HG03354 (cell line): ENCODE measurements around the gene OR2A42.
"Not testable (repeated sequence)": the region's sequence is repeated elsewhere in the genome, so short reads cannot be mapped to it uniquely, and the experiment has no call there.

ENCODE experiments used
- ATAC-seq: cut with Tn5 transposase; IDR thresholded peaks from one replicate; pipeline ENCODE4 v1.9.1; 2021; ENCODE audit warnings: mild to moderate bottlenecking; ENCODE audit not compliant: unreplicated experiment, poor library complexity, severe bottlenecking

The OR2A42 gene

GRCh38 chr7:144239365-144239764, at the start of gene OR2A42:
Gene OR2A42, minus strand, starts transcription at chr7:144239605. Its CDS starts 6,762 bp downstream, at chr7:144232843.
- not testable (repeated sequence) for ATAC-seq

GRCh38 chr7:144287171-144287784, 47.9 kb upstream of the OR2A42 start:
- not testable (repeated sequence) for ATAC-seq

- ATAC-seq, result not testable (repeated sequence)
Measured at GRCh38 chr7:144283716-144284115, 44.3 kb upstream of the OR2A42 start.

GRCh38 chr7:144282490-144282889, 43.1 kb upstream of the OR2A42 start:
- not testable (repeated sequence) for ATAC-seq

DNA sequence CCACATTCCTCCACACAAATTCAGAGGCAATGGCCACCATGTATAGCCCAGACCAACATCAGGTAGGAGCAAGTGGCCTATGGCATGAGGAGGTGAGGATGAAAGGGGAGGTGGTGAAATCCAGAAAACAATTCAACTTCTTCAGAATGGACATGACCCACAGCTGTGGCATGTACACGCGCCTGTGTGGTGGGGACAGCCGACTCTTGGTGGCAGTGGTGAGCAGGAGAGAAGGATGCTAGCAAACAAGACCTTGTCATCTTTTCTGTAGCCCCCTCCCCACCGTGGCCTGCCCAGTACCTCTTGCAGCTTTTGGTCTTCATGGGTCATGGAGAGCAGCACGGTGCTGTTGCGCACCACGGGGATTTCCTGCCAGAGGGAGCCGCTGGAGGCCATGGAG, 42.6 kb upstream of the OR2A42 start:
- ATAC-seq, result not testable (repeated sequence)

GRCh38 chr7:144280010-144280409, 40.6 kb upstream of the OR2A42 start:
- peak; percentile 66 for ATAC-seq

DNA sequence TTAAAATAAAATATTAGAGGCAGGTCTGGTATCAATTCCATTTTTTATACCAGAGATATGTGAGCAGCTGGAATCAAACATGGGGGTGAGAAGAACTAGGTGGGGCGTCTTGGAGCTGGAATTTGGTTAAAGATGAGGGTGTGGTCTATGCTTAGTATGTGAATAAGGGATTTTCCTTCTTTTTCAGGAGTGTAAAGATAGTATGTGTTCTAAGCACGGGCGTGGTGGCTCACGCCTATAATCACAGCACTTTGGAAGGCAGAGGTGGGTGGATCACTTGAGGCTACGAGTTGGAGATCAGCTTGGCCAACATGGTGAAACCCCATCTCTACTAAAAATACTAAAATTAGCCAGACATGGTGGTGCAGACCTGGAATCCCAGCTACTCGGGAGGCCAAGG, 35.9 kb upstream of the OR2A42 start:
- not testable (repeated sequence) for ATAC-seq

DNA sequence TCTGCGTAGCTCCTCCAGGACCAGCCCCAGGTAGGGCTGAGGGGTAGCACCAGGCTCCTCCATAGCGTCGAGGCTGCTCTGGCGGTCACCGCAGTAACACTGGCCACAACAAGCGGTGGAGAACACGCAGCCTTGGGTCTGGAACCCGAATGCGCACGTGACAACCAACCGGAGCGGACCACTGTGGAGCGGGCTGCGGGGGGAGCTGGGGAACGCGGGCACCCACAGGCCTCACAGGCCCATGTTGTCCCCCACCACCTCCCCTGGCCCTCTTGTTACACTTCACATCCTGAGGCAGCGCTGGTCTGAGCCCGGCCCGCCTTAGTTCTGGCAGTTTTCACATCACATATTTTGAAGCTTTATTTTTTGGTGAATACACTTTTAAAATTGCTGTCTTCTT, 29.8 kb upstream of the OR2A42 start, which contains the start of gene CTAGE8:
CTAGE8 (minus strand) TSS at position 101 of the 400 bp plus-strand sequence; CDS start at position 63, 38 bp downstream.
- not testable (repeated sequence) for ATAC-seq

DNA sequence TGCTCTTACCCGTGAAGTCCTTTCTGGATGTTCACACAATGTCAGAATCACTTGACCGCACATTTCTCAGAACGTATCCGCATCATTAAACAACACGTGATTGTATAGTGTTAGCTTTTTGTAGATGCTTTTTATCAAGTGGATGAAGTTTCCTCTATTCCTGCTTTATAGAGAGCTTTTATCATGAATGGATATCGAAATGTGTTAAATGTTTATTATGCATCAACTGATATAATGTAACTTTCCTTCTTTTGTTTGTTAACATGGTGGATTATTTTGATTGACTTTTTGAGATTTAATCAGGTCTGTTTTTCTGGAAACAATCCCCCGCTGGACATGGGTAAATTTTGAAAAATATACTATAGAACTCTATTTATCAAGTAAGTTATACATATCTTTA, 25.3 kb upstream of the OR2A42 start, which contains the start of gene OR2A7:
OR2A7 (minus strand) TSS at position 101 of the 400 bp plus-strand sequence. CDS start 5,164 bp downstream, outside the sequence.
- not testable (repeated sequence) for ATAC-seq

DNA sequence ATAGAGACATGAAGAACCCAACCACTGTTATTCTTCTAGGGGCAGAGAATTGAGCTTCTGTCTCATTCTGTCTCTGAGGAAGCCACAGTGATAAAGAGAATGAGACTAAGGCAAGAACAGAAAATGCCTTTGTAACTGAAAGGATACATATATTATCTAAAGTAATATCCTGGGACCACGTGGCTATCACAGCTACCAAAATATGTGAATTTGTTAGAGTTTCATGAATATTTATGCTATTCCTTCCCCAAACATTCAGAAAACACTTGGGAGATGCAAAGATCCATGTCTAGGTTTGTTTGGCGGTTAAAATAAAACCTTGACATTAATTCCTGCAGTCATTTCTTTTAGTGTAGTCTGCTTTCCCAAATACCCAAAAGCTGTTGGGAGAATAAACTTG, 22.7 kb upstream of the OR2A42 start:
- not testable (repeated sequence) for ATAC-seq

DNA sequence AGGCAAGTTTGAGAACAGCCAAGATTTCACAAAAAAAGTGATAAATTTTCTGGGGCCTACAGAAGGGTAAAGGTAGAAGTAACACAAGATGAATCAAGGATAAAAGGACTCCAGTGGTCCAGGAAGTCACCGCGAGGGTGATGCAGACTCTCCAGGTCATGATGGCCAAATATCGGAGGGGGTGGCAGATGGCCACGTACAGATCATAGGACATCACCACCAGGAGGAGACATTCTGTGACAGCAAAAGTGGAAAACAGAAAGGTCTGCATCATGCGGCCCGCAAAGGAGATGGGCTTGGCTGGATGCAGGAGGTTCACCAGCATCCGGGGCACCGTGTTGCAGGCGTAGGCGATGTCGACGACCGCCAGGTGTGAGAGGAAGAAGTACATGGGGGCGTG, 19.7 kb upstream of the OR2A42 start:
- ATAC-seq, result not testable (repeated sequence)

- no peak for ATAC-seq
Measured at GRCh38 chr7:144256112-144256511, 16.7 kb upstream of the OR2A42 start.

- ATAC-seq, result no peak
Measured at GRCh38 chr7:144255471-144255897, 16.1 kb upstream of the OR2A42 start.

GRCh38 chr7:144252307-144252706, 12.9 kb upstream of the OR2A42 start:
- ATAC-seq, result not testable (repeated sequence)

DNA sequence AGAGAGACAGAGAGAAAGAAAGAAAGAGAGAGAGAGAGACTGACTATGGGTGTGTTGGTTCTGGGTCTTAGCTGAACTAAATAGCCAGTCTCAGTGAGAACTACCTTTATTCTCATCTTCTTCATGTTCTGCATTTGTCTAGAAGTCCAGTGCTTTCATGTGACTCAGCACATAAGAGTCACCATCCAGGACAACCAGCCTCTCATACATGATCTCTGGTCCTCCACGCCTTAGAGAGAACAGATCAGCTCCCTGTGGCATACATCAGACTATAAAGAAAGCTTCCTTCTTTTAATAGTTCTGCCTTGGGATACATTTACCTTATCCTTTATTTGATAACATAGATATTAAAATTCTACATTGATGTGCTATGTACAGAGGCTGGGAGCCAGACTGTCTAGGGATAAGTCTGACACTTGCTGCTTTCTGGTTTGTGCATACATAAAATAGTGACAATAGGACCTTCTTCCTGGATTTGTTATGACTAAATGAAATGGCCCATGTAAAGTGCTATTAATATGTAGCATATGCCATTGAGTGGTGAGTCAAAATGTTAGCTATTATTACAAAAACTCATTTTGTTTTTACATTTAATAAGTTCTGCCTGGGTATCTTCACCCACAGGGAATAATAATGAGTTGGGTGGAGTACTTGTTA, 8.4 kb upstream of the OR2A42 start:
- ATAC-seq, result not testable (repeated sequence)

DNA sequence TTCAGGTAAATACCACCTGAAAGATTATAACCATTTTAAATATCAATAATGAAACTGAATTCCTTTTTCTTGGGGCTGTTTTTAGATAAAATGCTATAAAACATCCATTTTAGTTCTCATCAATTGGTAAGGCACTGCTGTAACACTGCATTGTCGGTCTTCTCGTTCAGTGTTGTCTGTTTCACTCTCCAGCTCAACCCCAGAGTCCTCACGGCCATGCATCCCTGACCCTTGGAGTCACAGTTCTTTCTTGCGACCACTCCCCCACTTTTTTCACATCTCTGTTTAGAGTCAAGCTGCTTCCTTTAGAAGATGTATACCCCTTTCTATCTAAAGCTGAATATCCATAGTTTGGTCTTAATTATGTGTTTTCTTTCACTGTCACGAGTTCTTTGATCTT, 7.6 kb upstream of the OR2A42 start:
- ATAC-seq, result not testable (repeated sequence)

DNA sequence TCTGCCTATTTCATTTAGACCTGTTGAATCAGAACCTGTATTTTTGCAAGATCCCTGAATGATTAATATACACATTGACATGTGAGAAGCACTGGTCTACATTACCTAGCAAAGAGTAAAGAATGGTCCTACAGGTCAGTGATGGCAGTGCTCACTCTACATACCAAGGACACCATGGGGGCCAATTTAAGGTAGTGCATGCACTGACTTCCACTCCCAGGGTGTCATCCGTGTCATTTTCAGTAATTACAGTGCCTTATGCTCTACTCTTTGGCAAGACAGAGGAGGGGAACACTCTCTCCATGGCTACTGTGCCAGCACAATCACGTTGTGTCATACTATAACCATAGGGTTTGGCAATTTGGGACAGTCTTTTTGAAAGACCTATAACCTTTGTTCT, 6.0 kb upstream of the OR2A42 start:
- not testable (repeated sequence) for ATAC-seq

DNA sequence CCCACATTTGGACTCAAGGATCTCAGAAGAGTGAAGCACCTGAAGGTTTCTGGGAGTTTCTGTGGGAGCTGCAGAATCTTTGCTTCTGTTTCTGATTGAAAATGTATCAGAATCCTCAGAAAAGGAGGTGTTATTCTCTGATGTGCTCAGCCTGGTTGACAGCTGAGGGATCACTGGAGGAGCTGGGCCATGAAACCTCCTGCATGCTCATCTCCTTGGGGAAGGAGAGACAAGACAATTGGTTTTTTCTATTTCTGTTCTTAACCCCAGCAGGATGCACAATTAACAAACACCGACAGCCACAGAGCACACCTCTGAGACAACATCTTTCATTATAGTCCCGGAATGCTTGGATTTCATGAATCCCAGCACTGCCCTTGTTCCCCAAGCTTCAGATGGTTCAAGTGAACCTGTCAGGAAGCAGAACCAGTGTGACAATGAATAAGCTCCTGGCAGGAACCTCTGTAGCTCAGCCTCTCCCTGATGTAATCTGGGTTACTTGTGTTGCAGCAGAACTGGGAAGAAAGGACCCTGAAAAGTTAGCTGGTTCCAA, 799 bp downstream of the OR2A42 start:
- ATAC-seq, result not testable (repeated sequence)

- not testable (repeated sequence) for ATAC-seq
Measured at GRCh38 chr7:144233039-144233438, 6.4 kb downstream of the OR2A42 start.

- not testable (repeated sequence) for ATAC-seq
Measured at GRCh38 chr7:144231027-144231426, 8.4 kb downstream of the OR2A42 start.

- ATAC-seq, result not testable (repeated sequence)
Measured at GRCh38 chr7:144228810-144229209, 10.6 kb downstream of the OR2A42 start.
